LNCAP (cell line): Measurements from ENCODE around the gene PKNOX2.

ENCODE experiments used
- CTCF ChIP-seq: fragments of 450-650 bp; IDR thresholded peaks from 2 replicates; pipeline ENCODE4 v1.5.1; 2017; ENCODE audit warnings: mild to moderate bottlenecking

The PKNOX2 gene

DNA sequence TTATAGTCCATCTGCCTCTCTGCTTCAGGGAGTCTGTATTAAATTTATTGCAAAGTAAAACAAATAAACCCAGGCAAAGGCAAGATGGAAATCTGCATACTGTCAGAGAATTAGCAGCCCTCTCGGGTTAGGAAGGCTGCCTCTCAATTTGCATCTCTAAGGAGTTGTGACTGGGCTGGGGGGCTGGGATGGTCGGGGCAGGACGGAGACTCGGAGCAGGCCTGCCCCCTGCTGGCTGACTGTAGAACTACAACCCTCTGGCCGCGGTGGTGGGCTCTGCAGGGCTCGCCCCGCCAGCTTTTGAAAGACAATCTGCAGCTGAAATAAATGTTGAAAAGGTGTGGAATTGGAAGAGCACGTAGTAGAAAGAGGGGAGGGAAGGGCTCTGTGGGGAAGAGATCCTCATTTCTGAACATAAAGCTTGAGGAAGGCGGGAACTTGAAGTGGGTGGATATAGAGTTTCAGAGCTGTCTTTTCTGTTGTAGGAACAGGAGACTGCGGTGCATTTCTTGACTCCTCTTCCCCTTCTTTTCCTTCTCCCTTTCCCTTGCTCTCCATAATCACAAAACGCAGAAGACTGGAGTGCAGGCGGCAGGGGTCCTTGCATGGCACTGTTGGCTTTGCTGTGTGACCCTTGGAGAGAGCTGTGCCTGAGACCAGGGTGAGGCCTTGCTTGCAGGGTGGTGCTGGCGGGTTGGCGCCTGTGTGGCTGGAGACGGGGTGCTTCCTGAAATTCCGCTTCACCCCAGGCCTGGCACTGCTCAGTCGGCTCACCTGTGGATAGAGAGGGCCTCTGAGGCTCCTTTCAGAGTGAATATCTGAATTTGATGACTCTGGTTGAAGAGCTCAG, 22.6 kb upstream of the PKNOX2 start:
- TF ChIP-seq CTCF: peak; percentile 99

GRCh38 chr11:125146232-125146631, 18.3 kb upstream of the PKNOX2 start:
- no peak for TF ChIP-seq CTCF

- no peak for TF ChIP-seq CTCF
Measured at GRCh38 chr11:125147280-125147679, 17.3 kb upstream of the PKNOX2 start.

- TF ChIP-seq CTCF: no peak
Measured at GRCh38 chr11:125148011-125148410, 16.5 kb upstream of the PKNOX2 start.

GRCh38 chr11:125148743-125149142, 15.8 kb upstream of the PKNOX2 start:
- no peak for TF ChIP-seq CTCF

DNA sequence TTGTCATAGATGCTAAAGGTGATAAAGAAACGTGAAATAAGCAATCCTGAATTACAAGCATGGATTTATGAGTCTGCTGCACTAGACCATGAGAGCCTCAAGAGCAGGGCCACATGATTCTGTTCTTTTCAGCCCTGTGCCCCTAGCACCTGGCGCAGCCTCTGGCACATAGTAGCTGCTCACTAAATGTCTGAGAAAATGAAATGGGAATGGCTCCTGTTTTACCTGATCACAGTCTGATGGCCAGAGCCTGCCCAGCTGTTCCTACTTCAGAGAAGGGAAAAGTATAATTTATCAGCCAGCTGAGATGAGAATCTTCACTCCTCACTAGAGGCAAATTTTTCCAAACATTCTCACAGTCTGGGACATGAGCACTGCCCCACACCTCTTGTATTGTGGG, 10.7 kb upstream of the PKNOX2 start:
- TF ChIP-seq CTCF: no peak

DNA sequence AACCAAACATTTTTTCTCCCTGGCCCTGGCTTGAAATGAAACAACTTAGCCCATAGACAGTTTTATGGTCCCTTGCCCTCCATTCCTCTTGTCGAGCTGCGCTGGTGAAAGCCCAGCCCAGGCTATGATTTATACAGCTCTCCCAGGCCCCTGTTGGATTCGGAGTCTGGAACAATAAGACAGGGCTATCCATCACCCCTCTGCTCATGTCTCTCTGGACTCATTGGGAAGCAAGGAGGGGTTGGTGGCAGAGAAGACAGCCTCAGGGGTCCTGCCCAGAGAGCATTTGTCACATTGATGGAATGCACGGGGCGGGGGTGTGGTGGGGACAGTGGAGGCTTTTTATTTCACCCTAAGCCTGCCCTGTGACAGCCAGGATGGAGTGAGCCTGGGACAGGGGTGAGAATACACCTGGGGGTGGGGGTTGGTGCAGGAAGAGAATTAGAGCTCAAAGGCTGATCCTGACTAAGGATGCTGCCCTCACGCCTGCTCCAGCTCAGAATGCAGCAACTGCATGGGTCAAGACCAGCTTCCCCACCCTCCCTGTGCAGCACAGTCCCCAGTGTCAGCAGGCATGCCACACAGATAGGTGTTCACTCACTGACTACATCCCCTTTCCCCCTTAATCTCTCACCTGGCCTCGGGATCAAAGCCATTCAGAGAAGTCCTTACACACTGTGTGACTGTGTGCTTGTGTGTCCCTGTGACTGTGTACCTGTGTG, 10.0 kb upstream of the PKNOX2 start:
- no peak for TF ChIP-seq CTCF
